ENCODE measurements around the gene TRAF2.
"Not testable (repeated sequence)": the region's sequence is repeated elsewhere in the genome, so short reads cannot be mapped to it uniquely, and the experiment has no call there.

TRAF2 gene, protein sequence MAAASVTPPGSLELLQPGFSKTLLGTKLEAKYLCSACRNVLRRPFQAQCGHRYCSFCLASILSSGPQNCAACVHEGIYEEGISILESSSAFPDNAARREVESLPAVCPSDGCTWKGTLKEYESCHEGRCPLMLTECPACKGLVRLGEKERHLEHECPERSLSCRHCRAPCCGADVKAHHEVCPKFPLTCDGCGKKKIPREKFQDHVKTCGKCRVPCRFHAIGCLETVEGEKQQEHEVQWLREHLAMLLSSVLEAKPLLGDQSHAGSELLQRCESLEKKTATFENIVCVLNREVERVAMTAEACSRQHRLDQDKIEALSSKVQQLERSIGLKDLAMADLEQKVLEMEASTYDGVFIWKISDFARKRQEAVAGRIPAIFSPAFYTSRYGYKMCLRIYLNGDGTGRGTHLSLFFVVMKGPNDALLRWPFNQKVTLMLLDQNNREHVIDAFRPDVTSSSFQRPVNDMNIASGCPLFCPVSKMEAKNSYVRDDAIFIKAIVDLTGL

DNA sequence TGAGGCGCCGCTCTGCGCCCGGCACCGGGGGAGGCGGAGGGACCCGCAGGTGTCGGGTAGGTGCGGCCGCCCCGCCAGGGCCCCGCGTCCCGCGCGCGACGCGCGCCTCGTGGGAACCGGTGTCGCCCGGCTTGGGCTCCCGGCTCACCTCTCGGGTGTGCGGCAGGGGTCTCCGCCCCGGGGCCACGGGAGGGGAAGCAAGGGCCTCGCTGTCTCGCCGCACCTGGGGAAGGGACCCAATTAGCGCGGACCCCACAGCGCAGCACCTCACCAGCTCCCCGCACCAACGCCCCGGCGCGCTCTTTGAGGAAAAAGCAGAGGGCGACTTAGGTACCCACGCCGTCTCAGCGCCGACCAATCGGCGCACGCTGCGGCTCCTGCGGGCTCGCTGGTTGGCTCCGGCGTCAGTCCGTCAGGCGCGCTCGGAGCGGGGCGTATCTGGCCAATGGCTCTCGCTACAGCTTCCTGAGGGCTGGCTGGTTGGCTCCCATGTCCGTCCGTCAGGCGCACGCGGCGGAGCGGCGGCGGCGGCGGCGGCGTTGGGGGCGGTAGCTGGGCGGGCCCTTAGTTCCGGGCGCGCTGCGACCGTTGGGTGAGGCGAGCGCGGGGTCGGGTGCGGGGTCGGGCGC lies at the start of gene TRAF2:
Gene TRAF2, plus strand, starts transcription at position 567 of the 629 bp plus-strand sequence. CDS start 12,225 bp downstream, outside the sequence.
- peak; percentile 95 for DNase-seq (ENCODE audit: low read depth)

DNA sequence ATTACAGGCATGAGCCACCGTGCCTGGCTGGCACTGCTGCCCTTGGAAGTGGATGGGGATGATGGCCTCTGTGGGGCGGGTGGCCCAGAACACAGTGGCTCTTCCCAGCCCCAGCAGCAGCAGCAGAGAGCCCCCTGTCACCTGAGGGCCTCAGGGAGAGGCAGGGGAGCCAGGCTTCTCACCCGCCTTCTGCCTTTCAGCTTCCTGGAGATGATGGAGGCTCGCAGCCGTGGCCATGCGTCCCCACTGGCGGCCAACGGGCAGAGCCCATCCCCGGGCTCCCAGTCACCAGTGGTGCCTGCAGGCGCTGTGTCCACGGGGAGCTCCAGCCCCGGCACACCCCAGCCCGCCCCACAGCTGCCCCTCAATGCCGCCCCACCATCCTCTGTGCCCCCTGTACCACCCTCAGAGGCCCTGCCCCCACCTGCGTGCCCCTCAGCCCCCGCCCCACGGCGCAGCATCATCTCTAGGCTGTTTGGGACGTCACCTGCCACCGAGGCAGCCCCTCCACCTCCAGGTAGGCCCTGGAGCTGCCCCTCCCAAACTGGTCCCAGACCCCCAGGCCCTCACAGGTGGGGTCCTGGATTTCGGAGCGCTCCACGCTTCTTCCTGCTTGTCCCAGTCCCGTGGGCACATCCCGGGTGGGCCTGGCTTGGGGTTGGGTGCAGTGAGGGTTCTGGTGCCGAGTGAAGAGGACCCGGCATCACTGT lies 49.0 kb upstream of the TRAF2 start:
- no peak for DNase-seq (ENCODE audit: low read depth)

DNA sequence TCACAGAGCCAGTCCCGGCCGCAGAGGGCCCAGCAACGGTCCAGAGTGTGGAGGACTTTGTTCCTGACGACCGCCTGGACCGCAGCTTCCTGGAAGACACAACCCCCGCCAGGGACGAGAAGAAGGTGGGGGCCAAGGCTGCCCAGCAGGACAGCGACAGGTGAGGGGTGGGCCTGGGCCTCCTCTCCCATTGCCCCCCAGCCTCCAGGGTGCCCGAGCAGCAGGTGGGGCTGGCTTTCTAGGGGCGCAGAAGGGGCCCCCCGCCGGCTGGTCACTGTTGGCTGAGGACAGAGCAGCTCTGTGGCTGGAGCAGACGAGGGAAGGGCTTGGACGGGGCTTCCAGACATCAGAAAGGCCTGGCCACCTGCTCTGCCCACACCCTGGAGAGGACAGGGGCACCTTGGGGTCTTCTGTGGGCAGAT lies 48.4 kb upstream of the TRAF2 start:
- not testable (repeated sequence) for DNase-seq (ENCODE audit: low read depth)

DNA sequence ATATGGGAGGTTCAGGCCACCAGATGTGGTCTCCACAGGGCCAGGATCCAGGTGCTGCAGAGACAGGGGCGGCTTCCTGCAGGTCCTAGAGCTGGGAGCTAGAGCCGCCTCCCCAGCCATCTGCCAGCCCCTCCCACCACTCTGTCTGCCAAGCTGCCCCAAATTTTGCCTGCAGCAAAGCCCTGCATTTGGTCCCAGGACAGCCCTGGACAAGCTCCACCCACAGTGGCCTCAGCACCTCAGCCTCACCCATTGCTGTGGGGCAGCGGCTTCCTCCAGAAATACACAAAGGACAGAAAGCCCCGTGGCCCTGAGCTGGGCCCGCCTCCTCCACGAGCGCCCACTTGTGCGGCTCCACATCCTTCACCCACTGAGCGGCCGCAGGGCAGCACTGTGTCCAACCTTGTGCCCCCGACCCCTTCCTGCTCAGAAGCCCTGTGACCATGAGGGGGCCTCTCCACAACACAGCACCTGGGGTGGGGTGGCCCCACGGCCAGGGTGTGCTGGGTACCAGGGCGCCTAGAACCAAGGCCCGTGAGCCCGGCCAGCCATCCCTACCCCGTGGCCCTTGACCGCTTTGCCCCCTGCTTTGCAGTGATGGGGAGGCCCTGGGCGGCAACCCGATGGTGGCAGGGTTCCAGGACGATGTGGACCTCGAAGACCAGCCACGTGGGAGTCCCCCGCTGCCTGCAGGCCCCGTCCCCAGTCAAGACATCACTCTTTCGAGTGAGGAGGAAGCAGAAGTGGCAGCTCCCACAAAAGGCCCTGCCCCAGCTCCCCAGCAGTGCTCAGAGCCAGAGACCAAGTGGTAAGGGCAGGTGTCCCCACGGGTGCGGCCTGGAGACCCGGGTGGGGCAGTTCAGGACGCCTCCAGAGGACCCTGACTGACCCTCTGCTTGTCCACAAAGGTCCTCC lies 47.7 kb upstream of the TRAF2 start:
- no peak for DNase-seq (ENCODE audit: low read depth)

DNA sequence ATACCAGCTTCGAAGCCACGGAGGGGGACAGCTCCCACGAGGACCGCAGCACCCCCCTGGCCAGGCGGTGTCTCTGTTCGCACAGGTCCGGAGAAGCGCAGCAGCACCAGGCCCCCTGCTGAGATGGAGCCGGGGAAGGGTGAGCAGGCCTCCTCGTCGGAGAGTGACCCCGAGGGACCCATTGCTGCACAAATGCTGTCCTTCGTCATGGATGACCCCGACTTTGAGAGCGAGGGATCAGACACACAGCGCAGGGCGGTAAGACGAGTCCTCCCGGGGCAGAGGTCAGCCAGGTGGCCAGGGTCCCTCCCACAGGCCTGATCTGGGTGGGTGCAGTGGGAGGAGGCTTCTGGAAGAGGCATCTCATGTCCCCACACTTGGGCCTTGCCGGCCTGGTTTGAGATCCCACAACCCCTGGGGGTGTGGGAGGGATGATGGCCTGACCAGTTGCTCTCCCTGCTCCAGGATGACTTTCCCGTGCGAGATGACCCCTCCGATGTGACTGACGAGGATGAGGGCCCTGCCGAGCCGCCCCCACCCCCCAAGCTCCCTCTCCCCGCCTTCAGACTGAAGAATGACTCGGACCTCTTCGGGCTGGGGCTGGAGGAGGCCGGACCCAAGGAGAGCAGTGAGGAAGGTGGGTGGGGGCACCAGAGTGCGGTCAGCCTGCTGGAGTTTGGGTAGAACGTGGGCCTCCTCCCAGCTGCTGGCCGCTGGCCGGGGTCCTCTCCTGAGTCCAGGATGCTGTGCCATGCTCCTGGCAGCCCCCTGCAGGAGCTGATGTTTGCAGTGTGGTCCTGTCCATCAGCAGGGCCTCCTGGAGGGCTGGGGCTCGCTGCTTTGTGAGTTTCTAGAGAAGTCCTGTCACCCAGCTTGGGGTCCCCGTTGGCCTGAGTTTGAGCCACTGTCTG lies 46.8 kb upstream of the TRAF2 start:
- no peak for DNase-seq (ENCODE audit: low read depth)

DNA sequence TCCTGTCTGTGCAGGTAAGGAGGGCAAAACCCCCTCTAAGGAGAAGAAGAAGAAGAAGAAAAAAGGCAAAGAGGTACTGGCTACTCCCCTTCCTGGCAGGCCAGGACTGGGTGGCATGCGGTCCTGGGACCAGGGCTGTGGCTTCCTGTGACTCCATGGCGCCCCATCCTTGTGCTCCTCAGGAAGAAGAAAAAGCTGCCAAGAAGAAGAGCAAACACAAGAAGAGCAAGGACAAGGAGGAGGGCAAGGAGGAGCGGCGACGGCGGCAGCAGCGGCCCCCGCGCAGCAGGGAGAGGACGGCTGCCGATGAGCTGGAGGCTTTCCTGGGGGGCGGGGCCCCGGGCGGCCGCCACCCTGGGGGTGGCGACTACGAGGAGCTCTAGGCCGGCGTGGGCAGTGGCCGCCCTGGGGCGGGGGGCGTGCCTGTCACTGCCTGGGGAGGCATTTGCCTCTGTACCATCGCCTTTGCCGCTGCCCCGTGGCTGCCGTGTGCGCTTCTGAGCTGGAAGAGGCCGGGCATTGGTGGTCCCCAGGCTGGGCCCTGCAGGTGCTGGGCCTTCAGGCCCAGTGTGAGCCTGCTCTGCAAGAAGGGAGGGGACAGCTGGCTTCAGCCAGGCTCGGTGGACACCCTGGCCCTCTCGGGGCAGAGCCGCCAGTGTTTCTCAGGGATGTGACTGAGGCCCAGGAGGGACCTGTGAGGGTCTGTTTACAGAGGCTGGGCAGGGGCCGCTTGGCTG lies 46.0 kb upstream of the TRAF2 start:
- DNase-seq (ENCODE audit: low read depth): no peak

DNA sequence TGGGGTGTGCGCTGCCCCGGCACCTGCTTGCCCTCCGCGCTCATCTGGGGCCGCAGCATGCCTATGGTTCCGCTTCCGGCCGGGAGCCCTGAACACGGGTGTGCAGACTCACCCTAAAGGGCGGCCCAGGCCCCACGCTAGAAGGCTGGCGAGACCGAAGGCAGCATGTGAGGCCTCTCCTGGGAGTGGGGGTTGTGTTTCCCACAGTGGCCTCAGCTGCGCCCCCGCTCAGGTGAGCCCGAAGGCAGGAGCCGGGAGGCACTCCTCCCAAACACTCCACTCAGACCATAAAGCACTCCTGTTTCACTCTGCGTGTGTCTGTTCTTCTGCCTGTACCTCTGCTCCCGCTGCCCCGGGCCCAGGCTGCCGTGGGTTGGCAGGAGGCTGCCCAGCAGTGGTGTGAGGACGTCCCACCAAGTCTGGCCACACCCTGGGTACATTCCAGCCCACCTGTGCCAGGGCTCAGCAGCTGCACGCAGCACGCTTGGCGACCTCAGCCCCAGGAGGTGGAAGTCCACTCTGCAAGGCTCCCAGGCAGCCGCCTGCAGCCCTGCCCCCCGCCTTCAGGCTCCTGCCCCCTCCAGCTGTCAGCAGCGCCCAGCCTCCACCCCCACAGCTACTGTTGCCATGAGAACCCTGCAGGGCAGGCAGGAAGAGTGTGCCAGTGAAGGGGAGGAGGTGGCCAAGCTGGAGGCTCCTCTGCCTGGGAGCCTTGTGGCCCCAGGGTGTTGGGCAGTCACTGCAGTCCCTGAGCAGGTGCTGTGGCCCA lies 45.3 kb upstream of the TRAF2 start:
- no peak for DNase-seq (ENCODE audit: low read depth)

DNA sequence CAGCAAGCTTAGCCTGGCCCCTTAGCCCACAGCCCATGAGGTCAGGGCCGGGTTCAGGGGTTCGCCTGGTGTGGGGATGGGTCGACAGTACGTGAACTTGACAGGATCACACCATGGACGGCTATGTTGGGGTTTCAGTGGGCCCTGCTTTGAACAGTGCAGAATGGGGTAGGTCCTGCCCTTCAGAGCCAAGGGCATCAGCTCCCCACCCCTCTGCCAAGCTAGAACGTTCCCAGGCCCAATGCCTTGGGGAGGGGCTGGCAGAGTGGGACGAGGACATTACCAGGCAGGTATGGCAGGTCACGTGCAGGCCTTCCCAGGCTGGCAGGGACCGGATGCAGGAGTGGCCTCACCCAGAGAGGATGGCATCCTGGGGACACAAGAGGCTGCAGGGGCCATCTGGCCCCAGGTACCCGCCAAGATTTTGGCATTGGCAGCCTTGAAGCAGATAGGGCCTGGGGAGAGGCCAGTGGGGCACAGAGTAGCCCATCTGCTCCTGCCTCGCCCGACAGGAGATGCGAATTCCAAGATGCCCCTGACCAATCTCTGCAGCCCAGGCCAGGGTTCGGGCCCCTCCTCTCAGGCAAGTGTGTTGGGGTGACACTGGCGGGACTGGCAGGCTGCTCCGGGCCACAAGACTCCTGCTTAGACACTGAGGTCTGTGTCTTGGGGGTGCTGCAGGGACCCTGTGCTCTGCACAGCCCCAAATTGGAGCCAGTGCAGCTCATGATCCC lies 44.5 kb upstream of the TRAF2 start:
- not testable (repeated sequence) for DNase-seq (ENCODE audit: low read depth)

DNA sequence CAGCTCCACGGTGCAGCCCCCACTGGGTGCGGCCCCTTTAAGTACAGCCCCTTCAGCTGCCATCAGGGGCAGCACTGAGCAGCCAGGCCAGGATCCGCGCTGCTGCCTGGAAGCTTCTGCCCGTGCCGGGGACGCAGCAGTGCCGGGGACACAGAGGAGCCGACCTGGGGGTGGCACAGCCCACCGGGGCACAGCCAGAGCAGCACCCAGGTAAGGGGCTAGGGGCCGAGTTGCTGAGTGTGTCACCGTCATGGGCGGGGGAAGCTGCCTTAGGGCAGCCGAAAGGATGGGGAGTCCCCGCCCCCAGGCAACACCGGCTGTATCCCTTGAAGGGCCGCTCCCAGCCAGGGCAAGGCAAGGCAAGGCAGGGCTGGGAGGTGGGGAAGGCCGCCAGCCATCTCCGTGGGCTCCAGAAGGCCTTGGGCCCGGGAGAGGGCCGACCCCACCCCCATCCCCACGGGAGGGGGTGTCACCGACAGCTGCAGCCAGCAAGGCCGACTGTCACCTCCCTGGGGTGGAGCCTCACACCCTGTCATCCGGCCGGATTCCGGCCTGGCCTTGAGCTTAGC lies 43.9 kb upstream of the TRAF2 start, which contains the start of gene AJM1:
Gene AJM1, plus strand, starts transcription at position 99 of the 569 bp plus-strand sequence. CDS start 1,937 bp downstream, outside the sequence.
- DNase-seq (ENCODE audit: low read depth): peak; percentile 68

DNA sequence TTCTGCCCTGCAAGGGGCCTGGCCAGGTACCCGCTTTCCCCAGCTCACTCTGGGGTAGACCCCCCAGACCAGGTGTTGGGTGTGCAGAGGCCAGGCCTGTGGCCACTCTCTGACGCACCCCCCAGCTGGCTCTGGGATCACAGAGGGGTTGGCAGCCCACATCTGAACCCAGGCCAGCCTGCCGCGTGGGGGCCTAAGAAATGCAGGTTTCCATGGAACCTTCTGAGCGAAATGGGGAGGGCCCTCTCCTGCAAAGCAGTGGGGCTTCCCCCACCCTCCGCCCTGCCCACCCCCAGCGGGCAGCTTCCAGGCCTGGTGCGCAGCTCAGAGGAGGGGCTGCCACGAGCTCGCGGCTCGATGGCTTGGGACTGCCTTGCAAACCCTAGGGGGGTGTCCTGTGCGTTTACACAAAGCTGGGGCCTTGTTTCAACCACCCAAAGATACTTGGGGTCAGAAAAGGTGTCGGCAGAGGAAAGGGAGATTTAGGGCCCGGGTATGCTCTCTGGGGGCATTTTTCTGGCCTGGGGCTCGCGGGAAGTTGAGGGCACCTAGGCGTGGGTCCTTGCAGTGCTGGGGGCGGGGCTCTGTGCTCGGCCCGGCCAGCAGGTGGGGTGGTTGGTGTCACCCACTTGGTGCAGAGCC lies 43.0 kb upstream of the TRAF2 start:
- DNase-seq (ENCODE audit: low read depth): not testable (repeated sequence)

DNA sequence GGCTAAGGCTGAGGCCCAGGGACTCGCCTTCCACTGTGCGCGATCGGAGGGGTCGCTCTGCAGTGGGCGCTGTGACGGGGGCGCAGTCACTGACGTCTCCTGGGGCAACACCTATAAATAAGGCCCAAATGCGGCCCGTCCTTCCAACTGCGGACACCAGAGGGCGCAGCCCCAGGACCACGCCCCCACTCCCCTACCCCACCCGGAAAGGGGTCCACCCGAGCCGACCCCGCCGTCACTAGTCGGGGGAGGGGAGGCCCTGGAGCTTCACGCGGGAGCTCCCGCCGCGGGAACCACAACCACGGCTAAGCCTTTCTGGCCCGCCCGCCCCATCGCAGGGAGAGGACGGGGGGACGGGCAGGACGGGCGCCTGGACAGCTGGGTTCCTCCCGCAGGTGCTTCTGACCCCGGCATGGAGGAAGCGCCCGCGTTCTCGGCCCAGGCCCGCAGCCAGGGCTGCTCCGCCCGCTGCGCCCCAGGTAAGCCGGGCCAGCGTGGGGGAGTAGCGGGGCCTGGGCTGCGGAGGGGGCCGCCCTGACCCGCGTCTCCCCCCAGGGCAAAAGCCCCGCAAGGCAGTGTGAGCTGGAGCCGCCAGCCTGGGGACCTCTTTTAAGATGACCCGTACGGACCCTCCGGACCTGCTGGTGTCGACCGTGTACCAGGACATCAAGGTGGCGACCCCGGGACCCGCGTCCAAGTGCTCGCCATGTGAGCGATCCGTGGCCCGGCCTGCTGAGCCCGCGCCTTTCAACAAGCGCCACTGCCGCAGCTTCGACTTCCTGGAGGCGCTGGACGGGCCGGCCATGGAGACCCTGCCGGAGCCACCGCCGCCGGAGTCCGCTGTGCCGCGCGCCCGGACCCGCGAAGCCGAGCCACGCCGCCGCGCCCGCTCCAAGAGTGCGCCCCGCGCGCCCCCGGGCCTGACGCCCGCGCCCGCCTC lies 42.2 kb upstream of the TRAF2 start:
- DNase-seq (ENCODE audit: low read depth): peak; percentile 44

DNA sequence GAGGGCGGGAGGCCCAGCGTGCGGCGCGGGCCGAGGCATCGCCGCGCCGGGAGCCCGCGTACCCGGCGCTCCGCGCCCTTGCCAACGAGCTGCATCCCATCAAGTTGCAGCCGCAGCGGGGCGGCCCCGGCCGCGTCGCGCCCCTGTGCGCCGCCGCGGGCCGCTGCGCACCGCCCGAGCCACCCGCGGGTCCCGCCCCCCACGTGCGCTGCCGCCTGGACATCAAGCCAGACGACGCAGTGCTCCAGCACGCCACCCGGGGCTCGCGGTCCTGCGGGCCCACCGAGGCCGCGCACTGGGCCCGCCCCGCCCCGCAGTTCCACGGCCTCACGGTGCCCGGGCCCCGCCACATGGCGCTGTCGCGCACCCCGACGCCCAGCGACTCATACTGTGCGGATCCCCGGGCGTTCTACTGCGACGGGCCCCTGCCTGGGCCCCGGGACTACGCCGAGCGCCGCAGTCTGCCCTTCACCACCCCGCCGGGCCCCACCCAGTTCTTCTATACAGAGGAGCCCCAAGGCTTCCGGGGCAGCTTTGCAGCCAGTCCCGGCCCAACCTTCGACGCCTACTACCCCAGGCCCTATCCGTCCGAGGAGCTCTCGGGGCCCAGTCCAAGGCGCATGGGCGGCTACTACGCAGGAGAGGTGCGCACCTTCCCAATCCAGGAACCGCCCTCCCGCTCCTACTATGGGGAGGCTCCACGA lies 41.4 kb upstream of the TRAF2 start:
- no peak for DNase-seq (ENCODE audit: low read depth)

DNA sequence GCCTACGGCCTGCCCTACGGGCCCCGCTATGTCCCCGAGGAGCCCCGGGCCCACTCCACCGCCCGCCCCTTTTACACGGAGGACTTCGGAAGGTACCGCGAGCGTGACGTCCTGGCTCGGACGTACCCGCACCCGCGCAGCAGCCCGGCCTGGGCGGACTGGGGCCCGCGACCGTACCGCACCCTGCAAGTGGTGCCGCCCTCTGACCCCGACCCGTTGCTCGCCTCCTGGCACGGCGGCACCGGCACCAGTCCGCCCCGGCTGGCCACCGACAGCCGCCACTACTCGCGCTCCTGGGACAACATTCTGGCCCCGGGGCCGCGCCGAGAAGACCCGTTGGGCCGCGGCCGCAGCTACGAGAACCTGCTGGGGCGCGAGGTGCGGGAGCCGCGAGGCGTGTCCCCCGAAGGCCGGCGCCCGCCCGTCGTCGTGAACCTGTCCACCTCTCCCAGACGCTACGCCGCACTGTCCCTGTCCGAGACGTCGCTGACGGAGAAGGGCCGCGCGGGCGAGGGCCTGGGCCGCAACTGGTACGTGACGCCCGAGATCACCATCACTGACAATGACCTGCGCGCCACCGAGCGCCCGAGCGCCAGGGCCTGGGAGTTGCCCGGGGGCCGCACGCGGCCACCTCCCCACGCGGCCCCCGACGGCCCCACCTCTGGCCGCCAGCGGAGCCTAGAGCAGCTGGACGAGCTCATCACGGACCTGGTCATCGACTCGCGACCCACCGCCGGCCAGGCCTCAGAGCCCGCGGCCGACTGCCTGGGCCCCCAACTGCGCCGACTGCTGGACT lies 40.7 kb upstream of the TRAF2 start:
- no peak for DNase-seq (ENCODE audit: low read depth)

DNA sequence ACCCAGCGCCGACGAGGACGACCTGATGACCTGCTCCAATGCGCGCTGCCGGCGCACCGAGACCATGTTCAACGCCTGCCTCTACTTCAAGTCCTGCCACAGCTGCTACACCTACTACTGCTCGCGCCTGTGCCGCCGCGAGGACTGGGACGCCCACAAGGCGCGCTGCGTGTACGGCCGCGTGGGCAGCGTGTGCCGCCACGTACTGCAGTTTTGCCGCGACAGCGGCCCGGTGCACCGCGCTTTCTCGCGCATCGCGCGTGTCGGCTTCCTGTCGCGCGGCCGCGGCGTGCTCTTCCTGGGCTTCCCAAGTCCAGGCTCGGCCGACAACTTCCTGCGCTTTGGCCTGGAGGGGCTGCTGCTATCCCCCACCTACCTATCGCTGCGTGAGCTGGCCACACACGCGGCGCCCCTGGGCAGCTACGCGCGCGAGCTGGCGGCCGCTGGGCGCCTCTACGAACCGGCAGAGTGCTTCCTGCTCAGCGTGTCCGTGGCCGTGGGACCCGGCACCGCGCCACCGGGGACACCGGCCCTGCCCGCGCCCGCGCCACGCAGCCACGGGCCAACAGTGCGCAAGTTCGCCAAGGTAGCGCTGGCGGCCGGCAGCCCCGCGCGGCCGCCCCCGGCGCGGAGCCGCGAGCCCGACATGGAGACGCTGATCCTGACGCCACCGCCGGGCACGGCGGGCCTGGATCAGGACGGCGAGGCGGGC lies 39.8 kb upstream of the TRAF2 start:
- DNase-seq (ENCODE audit: low read depth): no peak
